Cerebellar cortex (tissue), 1 donor: ENCODE measurements around the gene SP8.

ENCODE experiments used
- DNase-seq: peaks from one replicate; pipeline ENCODE4 v3.0.0-alpha.2; 2015; ENCODE audit warnings: low spot score

SP8 gene

GRCh38 chr7:20794676-20795075, 8.0 kb upstream of the SP8 start:
- DNase-seq: no peak

DNA sequence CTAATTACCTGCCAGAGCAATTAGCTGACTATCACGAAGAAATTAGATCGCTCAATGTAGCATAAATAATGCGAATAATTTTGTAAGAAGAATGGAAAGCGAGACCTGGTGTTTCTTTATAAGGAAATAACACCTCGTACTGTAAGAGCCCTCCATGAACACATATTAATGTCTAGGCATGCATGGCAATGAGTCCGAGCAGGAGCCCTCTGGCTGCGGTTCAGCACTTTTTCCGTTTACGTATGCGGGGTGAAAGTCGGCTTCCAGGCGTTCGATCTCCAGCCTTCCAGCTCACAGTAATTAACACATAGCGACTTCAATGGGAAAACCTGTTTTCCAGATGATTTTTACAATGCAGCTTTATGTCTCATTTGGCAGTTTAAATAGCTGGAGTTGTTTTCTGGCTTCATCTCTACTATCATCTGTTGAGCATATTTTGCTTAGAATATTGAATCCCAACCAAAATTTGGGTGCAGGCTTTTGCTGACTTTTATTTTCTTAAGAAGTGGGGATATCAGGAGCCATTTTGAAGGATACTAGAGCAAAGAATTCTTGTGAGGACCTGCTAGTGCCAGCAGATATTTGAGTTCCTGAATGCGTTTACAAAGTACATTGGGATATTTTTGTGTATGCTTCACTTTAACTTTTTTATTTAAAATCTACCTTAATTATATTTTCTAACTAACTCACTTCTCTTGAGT, 7.2 kb upstream of the SP8 start:
- DNase-seq: no peak

DNA sequence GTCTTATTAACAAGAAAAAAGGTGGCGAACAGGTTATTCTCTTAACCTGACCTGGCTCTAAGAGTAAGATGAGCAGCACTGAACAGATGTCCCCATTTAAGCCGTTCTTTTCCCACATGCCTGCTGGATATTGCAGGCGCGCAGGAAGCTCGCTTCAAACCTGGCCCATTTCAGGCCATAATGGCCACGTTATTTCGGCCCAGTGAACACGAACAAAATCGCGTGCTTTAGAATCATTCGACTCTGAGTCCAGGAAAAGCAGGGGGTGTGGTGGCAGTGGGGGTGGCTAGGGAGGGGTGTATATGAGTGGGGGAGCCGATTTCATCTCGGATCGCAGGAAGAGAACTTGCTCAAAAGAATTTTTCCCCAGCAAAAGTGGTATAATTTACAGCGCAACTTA, 6.6 kb upstream of the SP8 start:
- no peak for DNase-seq

DNA sequence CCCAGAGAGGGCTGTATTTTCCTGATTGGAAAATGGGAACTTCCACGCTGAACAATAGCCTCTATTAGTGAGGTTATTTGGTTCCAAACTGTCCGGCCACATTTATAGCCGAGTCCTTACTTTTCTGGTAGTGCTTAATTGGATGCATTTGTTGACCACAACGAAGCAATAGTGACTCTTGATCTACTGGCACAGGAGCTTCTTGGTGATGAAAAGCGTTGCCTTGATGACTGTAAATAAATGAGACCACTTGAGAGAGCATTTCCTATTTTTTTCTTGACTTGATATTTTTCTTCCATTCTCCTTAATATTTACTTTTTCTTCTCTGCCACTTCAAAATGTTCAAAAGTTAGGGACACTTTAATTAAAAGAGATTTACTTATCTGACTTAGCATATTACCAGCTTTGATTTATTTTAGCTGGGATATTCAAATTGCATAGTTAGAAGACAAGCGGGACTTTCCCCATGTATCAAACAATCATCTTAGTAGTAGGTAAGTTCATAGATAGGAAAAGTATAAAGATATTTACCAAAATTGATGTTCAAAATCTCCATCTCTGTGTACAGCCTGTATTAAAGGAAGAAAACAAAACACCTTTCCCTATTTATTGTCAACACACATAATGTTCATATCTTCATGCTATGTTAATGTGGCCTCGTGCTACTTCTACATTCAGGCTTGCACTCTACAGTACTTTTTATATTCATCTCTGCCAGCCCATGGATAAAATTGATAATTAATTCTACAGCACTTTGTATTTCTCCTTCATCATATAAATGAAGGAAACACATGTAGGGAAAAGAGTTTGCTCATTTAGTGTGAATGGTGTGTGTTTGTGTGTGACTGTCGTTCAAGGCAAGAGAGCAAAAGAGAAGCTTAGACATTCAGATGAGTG, 5.1 kb upstream of the SP8 start:
- DNase-seq: no peak

DNA sequence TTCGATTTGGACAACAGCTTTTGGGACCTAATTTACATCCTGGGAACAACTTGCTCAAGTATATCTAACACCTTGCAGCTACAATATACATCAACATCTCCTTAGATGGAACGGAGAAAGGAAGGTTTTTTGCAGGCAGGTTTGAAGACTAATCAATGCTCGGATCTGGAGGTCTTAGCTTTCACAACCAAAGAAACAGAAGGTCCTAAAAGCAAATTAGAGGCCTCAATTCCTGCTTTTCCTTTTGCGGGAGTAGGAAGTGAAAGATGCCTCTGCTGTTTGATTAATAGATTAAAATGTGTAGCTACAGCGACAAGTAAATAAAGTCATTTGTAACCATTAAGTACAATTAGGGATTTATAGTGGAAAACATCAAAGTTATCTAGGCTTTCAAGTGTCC, 3.7 kb upstream of the SP8 start:
- no peak for DNase-seq

GRCh38 chr7:20788420-20788990, 1.8 kb upstream of the SP8 start:
- no peak for DNase-seq

DNA sequence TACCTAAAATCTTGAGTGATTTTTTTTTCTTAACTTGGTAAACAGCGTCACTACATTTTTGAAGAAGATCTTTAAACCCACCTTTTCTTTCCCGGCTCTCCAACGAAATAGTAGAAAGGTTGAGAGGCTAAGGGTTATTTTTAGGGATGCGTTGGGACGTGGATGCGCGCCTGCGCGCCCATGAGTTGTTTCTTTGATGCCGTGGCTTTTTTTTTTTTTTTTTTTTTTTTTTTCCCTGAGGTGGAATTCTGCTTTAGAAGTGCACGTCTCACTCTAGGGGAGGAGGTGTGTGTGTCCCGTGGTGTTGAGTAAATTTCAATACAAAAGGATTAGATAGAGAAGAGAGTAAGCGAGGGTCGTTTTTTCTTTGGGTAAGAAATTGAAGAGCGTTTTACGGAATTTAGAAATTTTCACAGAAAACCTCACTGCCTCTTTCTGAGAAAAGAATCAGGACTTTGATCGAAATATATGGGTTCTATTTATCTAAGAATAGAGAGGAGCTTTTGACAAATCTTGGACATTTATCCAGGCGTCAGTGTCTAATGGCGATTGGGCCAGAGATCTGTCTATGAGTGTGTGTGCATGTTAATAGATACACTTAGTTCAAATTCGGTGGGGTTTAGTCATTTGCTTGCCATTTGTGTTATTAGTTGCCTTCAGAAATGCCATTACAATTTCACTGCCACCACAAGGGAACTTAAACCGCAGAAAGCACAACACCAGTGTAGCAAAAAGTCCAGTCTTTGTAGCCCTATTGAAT, 1.2 kb upstream of the SP8 start:
- no peak for DNase-seq

GRCh38 chr7:20786421-20786778, 286 bp downstream of the SP8 start:
- DNase-seq: no peak

DNA sequence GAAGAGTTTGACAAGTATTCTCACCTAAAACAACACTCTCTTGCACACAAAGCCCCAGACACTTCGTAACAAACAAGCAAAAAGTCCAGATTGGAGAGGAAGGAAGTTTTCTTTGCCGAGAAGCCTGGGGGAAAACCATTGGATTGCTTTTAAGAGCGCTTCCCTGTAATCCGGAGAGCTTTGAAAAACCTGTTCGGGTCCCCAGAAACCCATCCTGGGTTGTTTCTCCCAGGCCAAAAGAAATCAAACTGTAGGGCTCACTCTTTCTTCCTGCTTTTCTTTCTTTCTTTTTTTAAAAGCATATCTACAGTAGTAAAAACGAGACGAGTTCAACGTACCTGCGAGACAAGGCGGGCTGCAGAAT, 655 bp downstream of the SP8 start:
- DNase-seq: no peak

DNA sequence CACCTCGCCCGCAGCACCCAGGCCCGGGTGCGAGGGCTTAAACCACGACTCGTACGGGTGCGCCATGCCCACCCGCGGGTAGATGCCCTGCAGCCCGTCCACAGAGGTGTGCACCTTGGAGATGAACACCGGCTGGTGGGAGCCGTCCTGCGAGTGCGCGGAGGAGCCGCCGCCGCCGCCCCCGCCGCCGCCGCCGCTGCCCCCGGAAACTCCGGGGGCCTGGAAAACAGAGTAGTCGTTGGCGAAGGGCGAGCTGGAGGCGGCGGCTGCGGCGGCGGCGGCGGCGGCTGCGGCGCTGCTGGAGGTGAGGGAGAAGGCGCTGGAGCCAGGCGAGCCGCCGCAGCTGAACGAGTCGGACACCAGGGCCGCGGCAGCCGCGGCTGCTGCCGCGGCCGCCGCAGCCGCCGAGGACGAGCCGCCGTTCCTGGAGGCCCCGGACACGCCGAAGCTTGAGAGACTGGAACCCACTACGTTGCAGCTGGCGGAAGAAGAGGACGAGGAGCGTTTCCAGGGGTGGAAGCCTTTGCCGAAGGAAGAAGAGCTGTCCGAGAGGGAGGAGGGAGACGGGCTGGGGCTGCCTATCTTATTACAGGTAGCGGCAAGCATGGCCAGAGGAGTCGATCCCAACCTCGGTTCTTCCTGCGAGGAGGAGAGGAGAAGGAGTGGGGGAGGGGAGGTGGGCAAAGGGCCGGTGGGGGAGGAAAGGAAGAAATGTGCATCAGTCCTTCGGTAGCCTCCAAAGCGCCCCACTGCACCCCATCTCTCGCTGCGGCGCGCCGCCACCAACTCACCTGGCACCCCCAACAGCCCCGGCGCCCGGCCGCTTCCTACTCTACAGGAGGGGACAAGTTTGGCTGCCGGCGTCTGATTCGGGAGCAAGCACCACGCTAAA, 1.3 kb downstream of the SP8 start:
- DNase-seq: no peak

- DNase-seq: no peak
Observed at GRCh38 chr7:20784388-20785156, 2.1 kb downstream of the SP8 start.

DNA sequence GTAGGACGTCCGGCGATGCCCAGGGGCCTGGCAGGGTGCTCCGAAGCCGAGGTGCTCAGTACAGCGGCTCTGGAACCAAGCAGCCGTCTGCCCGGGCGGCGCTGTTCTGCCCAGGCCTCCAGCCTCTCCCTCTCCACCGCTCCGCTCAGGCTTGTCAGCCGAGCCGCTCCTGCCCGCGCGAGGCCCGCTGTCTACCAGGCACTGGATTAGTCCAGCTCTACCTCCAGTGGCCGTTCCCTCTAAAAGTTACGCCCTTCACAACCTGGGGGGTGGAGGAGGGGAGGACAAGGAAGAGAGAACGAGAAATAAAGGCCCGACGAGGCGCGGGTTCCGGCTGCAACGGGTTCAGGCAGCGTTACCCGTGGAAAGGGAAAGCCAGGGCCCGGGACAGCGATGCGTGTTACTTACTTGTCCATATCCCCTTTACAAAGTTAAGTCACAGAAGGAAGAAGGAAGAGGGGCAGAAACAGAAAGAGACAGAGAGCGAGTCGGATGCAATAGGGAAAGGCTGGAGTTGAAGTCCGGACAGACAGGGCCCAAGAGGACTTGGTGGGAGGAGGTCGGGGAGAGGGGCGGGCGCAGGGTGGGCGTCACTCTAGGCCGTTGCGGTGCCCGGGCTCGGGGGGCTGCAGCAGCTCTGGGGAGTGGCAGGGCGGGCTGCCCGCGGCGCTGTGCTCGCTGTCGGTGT, 2.8 kb downstream of the SP8 start:
- no peak for DNase-seq

DNA sequence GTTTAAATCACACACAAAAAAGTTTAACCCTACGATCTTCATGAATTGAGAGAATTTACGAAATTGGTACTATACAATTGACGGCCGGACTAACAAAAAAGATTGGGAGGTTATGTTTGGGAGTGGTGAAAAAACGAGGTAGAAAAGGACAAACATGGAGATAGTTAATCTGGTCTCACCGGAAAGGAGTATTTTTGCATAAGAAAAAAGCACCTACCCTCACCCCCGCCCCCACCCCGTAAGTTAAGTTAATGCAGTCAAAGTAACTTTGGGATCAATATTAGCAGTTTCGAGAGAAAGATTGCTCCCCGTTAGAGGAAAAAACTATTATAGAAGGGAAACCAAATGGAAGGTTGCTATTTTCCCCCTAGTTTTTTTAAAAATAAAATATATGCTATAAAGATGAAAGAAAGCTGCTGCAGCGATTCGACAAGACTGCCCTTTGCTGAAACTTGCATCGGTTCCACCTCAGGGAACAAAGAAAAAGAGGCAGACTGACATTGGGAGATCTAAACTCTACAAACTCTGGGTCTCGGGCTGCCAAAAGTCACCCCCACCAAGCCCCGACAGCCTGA, 3.5 kb downstream of the SP8 start:
- no peak for DNase-seq

GRCh38 chr7:20779041-20779440, 7.6 kb downstream of the SP8 start:
- DNase-seq: no peak

GRCh38 chr7:20778063-20778721, 8.5 kb downstream of the SP8 start:
- DNase-seq: no peak

DNA sequence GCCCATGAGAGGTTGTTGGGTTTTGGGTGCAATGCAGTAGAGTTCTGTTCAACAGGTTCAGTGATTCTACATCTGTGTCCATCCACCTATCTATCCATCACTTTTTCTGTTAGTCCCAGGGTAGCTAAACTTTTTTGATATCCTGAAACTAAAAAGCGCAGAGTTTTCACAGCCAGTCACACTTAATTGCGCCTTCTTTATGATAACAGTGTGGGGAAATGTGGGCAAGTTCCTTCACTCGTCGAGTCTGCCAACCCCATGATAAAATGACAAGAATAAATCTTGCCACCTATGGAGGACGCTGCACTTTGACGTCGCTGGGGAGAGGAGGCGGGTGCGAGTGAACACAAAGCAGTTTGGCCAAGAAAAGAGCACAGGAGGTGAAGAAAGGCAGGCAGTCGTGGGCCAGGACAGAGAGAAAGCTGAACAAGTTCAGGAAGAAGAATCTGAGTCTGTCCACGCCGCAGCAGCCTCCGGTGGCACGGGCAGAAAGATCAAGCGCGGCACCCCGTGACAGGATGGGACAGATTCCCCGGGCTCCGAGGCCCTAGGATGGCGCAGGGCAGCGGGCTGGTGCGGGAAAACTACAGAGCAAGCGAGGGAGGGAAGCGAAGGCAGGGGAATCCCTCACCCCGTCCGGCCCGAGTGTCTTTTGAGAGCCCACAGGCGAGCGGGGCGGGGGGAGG, 9.2 kb downstream of the SP8 start:
- no peak for DNase-seq

DNA sequence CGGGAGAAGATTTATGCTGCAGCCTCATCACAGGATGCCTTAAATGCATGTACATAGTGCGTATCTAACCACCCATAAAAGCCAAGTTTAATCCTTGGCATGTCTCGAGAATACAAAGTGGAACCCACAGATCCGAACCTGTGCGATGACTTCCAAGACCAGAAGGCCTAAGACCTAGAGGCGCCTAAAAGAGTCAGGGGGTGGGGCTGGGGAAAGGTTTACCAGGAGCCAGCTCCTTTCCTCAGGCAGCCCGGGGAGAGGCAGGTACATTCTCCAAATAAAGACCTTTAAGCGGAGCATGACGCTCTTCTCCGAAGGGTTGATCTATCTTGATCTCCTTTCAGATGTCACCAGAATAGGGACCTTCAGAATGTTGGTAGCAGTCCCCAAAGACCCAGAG, 9.7 kb downstream of the SP8 start:
- DNase-seq: no peak

GRCh38 chr7:20776214-20776911, 10.3 kb downstream of the SP8 start:
- no peak for DNase-seq
